GM10248 (cell line): ENCODE measurements around the gene CACNA2D3.

Experiments used
- CTCF ChIA-PET: fragments of 300-600 bp; sonication (Branson Sonifier 250); formaldehyde crosslinking; extraction: SDS; loops from one replicate; lab custom pipeline; 2021; ENCODE audit warnings: antibody characterized with exemption; lab: Yijun Ruan, JAX
- POLR2A ChIA-PET: fragments of 350-650 bp; sonication (Branson Sonifier 250); formaldehyde crosslinking; extraction: SDS; loops from one replicate; lab custom pipeline; 2020; ENCODE audit warnings: antibody characterized with exemption; lab: Yijun Ruan, JAX
- DNase-seq: peaks from one replicate; pipeline ENCODE4 v3.0.0; 2012; ENCODE audit errors: extremely low spot score
- CTCF ChIP-seq: IDR thresholded peaks from 2 replicates; pipeline ENCODE4 v1.5.1; 2012; ENCODE audit warnings: mild to moderate bottlenecking, low read depth; ENCODE audit errors: extremely low read depth, missing control alignments, control extremely low read depth

CACNA2D3 gene

GRCh38 chr3:54563501-54564200, 441.3 kb downstream of the CACNA2D3 start:
- no peak for DNase-seq
- ChIA-PET CTCF (no interaction called here), POLR2A (no interaction called here)
- TF ChIP-seq CTCF, result no peak

- ChIA-PET POLR2A (no interaction called here), CTCF (no interaction called here)
- DNase-seq, result no peak
- TF ChIP-seq CTCF, result no peak
Measured at GRCh38 chr3:54564374-54564925, 442.1 kb downstream of the CACNA2D3 start.

- DNase-seq, result no peak
- CTCF ChIA-PET, result interaction anchor here (1.3 kb wide), 1 partner anchor 25 kb away, joined by 3 read pairs; no protein-coding TSS in a partner anchor
- TF ChIP-seq CTCF, result no peak
- POLR2A ChIA-PET, result no interaction called here
Measured at GRCh38 chr3:54565956-54566355, 443.6 kb downstream of the CACNA2D3 start.

GRCh38 chr3:54567949-54568348, 445.6 kb downstream of the CACNA2D3 start:
- POLR2A ChIA-PET, result no interaction called here
- TF ChIP-seq CTCF, result no peak
- CTCF ChIA-PET, result no interaction called here
- no peak for DNase-seq

- no peak for TF ChIP-seq CTCF
- ChIA-PET CTCF (no interaction called here), POLR2A (no interaction called here)
- no peak for DNase-seq
Measured at GRCh38 chr3:54570008-54570407, 447.7 kb downstream of the CACNA2D3 start.

GRCh38 chr3:54572197-54572895, 450.0 kb downstream of the CACNA2D3 start:
- DNase-seq, result no peak
- CTCF ChIA-PET, result no interaction called here
- TF ChIP-seq CTCF, result no peak
- POLR2A ChIA-PET, result no interaction called here
